A549 treated with AZD2906 at 1 μM for 4 hours (cell line): ENCODE data around the gene NKD1. TPM values are rescaled to one million over a fixed set of nuclear protein-coding genes. Genes with fewer than 3 reads are reported as not detected.

ENCODE experiments used
- total RNA-seq: library from RNA; stranded (reverse); fragments of 200-300 nt; extraction: Qiagen RNA extraction; gene quantifications from 5 replicates; pipeline ENCODE4 v1.2.3, GENCODE V29; 2022

The NKD1 gene
- total RNA-seq: 0.20 to 0.65 TPM (median 0.30 TPM) in 5 replicates

GRCh38 chr16:50548125-50548908 is at the start of gene NKD1:
NKD1 (plus strand) TSS chr16:50548396; CDS start chr16:50548554, 158 bp downstream.

GRCh38 chr16:50681021-50681885 is 133.1 kb downstream of the NKD1 start, which contains the start of gene SNX20:
SNX20 (minus strand) TSS chr16:50681312; CDS start chr16:50677526, 3,786 bp downstream.

GRCh38 chr16:50692999-50693781 is 145.0 kb downstream of the NKD1 start, which contains the start of gene NOD2:
NOD2 (plus strand) TSS chr16:50693606; CDS start chr16:50699496, 5,890 bp downstream.

Other genes starting within 250 kb of the NKD1 start
- gene BRD7, start 179.4 kb upstream of the NKD1 start, total RNA-seq: 45.6 to 60.5 TPM (median 56.2 TPM) in 5 replicates
- gene SNX20, start 132.9 kb downstream of the NKD1 start, total RNA-seq: not detected in 5 replicates
- gene NOD2, start 145.2 kb downstream of the NKD1 start, total RNA-seq: 0.02 TPM in 1 of 5 replicates, not detected in the others
- 10.2 to 16.6 TPM (median 11.4 TPM) in 5 replicates for gene CYLD, start 193.7 kb downstream of the NKD1 start, total RNA-seq